ENCODE results near the gene CDH18.
"Not testable (repeated sequence)": the region's sequence is repeated elsewhere in the genome, so short reads cannot be mapped to it uniquely, and the experiment has no call there.

The CDH18 gene

GRCh38 chr5:19865336-19866089 lies 122.5 kb downstream of the CDH18 start:
- DNase-seq (ENCODE audit: low read depth in 2 of 2, low spot score in 1 of 2): no peak

- no peak for DNase-seq (ENCODE audit: low read depth in 2 of 2, low spot score in 1 of 2)
Observed at GRCh38 chr5:19862711-19863110, 125.3 kb downstream of the CDH18 start.

GRCh38 chr5:19859020-19859419 lies 129.0 kb downstream of the CDH18 start:
- no peak for DNase-seq (ENCODE audit: low read depth in 2 of 2, low spot score in 1 of 2)

- no peak for DNase-seq (ENCODE audit: low read depth in 2 of 2, low spot score in 1 of 2)
Observed at GRCh38 chr5:19855931-19856330, 132.1 kb downstream of the CDH18 start.

GRCh38 chr5:19855453-19855852 lies 132.5 kb downstream of the CDH18 start:
- DNase-seq (ENCODE audit: low read depth in 2 of 2, low spot score in 1 of 2): no peak

- DNase-seq (ENCODE audit: low read depth in 2 of 2, low spot score in 1 of 2): no peak
Observed at GRCh38 chr5:19855031-19855430, 133.0 kb downstream of the CDH18 start.

GRCh38 chr5:19853616-19854240 lies 134.3 kb downstream of the CDH18 start:
- no peak for DNase-seq (ENCODE audit: low read depth in 2 of 2, low spot score in 1 of 2)

- no peak for DNase-seq (ENCODE audit: low read depth in 2 of 2, low spot score in 1 of 2)
Observed at GRCh38 chr5:19837536-19838174, 150.3 kb downstream of the CDH18 start.

GRCh38 chr5:19835442-19835841 lies 152.6 kb downstream of the CDH18 start:
- no peak for DNase-seq (ENCODE audit: low read depth in 2 of 2, low spot score in 1 of 2)

- DNase-seq (ENCODE audit: low read depth in 2 of 2, low spot score in 1 of 2): not testable (repeated sequence)
Observed at GRCh38 chr5:19812720-19813119, 175.3 kb downstream of the CDH18 start.

- no peak for DNase-seq (ENCODE audit: low read depth in 2 of 2, low spot score in 1 of 2)
Observed at GRCh38 chr5:19806756-19807155, 181.2 kb downstream of the CDH18 start.

GRCh38 chr5:19802686-19803085 lies 185.3 kb downstream of the CDH18 start:
- DNase-seq (ENCODE audit: low read depth in 2 of 2, low spot score in 1 of 2): no peak

GRCh38 chr5:19795218-19795617 lies 192.8 kb downstream of the CDH18 start:
- DNase-seq (ENCODE audit: low read depth in 2 of 2, low spot score in 1 of 2): no peak

GRCh38 chr5:19790829-19791466 lies 197.1 kb downstream of the CDH18 start:
- DNase-seq (ENCODE audit: low read depth in 2 of 2, low spot score in 1 of 2): no peak

GRCh38 chr5:19782566-19782965 lies 205.4 kb downstream of the CDH18 start:
- no peak for DNase-seq (ENCODE audit: low read depth in 2 of 2, low spot score in 1 of 2)

GRCh38 chr5:19777363-19777762 lies 210.6 kb downstream of the CDH18 start:
- no peak for DNase-seq (ENCODE audit: low read depth in 2 of 2, low spot score in 1 of 2)

GRCh38 chr5:19776886-19777285 lies 211.1 kb downstream of the CDH18 start:
- not testable (repeated sequence) for DNase-seq (ENCODE audit: low read depth in 2 of 2, low spot score in 1 of 2)

- DNase-seq (ENCODE audit: low read depth in 2 of 2, low spot score in 1 of 2): no peak
Observed at GRCh38 chr5:19771174-19771835, 216.7 kb downstream of the CDH18 start.

- DNase-seq (ENCODE audit: low read depth in 2 of 2, low spot score in 1 of 2): no peak
Observed at GRCh38 chr5:19770396-19770795, 217.6 kb downstream of the CDH18 start.

GRCh38 chr5:19767987-19768386 lies 220.0 kb downstream of the CDH18 start:
- no peak for DNase-seq (ENCODE audit: low read depth in 2 of 2, low spot score in 1 of 2)

- no peak for DNase-seq (ENCODE audit: low read depth in 2 of 2, low spot score in 1 of 2)
Observed at GRCh38 chr5:19753579-19753978, 234.4 kb downstream of the CDH18 start.
